ENCODE measurements around the gene LIN37.
"Not testable (repeated sequence)": the region's sequence is repeated elsewhere in the genome, so short reads cannot be mapped to it uniquely, and the experiment has no call there.

Gene LIN37

GRCh38 chr19:35789195-35789977, 41.0 kb downstream of the LIN37 start:
- no peak for DNase-seq (ENCODE audit: low read depth in 2 of 2)

GRCh38 chr19:35789978-35790944, 41.9 kb downstream of the LIN37 start:
- no peak for DNase-seq (ENCODE audit: low read depth in 2 of 2)

GRCh38 chr19:35790981-35791813, 42.8 kb downstream of the LIN37 start:
- DNase-seq (ENCODE audit: low read depth in 2 of 2): no peak

GRCh38 chr19:35791814-35792279, 43.5 kb downstream of the LIN37 start:
- no peak for DNase-seq (ENCODE audit: low read depth in 2 of 2)

- DNase-seq (ENCODE audit: low read depth in 2 of 2): no peak
These were observed 43.9 kb downstream of the LIN37 start for GRCh38 chr19:35792312-35792711.

GRCh38 chr19:35792888-35793287, 44.5 kb downstream of the LIN37 start:
- no peak for DNase-seq (ENCODE audit: low read depth in 2 of 2)

DNA sequence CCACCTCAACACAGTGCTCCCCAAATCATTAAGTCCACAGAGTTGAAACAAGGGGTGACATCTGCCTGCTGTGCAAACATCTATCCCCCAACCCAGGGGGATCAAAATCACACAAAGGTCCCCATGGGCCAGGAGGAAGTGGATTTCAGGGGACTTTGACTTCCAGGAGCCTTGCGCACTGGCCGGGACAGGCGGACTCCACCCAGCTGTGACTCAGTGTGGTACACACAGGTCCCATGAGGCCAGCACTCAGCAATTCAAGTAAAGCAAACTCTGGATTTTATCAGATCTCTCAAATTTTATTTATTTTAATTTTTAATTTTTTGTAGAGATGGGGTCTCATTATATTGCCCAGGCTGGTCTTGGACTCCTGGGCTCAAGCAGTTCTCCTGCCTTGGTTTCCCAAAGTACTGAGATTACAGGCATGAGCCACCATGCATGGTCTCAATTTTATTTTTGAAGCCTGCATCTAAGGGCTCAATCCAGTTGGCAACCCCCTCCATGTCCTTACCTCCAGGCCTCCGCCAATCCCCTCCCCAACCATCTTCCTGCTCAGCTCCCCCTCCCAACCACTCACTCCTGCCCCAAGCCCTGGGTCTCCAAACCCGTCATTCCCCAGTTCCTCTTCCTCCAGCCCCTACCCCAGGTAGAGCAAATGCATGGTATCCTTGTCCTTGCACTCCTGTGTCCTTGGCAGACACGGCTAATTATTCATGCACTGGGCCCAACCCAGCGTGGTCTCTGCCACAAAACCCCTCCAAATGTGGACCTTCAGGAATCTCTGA, 45.2 kb downstream of the LIN37 start:
- DNase-seq (ENCODE audit: low read depth in 2 of 2): no peak

DNA sequence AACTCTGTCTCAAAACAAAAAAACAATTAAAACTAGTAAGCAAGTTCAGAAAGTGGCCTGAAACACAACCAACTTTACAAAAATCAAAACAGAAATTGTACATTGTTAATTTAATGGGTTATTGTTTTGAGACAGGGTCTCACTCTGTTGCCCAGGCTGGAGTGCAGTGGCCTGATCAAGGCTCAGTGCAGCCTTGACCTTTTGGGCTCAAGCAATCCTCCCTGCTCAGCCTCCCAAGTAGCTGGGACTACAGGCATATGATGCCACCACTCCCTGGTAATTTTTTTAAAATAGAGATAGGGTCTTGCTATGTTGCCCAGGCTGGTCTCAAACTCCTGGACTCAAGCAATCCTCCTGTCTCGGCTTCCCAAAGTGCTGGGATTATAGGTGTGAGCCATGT, 47.2 kb downstream of the LIN37 start:
- not testable (repeated sequence) for DNase-seq (ENCODE audit: low read depth in 2 of 2)

DNA sequence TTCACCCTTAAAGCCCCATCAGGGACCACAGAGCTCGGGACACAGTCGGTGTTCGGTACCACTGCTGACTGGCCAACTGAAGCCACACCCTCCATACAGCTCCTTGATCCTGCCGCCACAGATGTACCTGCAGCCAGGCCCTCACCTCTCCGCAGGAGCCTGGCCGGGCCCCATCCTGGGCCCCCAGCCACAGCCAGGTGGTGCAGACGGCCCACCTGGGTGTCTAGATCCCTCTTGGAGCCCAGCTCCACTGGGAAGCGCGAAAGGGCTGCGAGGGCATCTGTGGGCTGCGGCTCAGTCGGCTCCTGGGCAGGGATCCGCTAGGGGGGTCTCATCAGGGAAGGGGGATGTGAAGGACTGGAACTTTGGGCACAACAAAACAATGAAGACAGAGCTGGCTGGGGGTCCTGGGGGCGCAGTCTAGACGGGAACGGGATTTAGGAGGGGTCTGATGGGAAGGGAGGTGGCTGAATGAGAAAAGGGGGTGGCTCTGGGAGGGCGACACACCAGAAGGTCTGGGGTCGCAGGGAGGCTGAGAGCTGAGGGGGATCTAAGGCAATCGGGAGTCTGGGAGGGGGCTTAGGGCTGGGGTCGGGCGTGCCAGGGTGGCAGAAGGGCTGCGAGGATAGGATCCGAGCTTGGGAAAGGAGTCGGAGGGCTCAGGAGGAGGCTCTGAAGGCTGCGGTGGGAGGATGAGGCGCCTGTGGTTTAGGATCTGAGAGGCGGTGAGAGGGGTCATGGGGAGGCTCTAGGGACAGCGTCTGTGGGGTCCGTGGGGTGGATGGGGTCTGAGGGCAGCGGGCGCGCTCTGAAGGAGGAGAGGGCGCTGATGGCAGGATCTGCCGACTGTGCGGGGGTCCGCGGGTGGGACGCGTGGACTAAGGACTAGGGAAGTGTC, 48.5 kb downstream of the LIN37 start:
- DNase-seq (ENCODE audit: low read depth in 2 of 2): no peak

GRCh38 chr19:35797663-35798062, 49.3 kb downstream of the LIN37 start:
- no peak for DNase-seq (ENCODE audit: low read depth in 2 of 2)

- no peak for DNase-seq (ENCODE audit: low read depth in 2 of 2)
These were observed 53.5 kb downstream of the LIN37 start for GRCh38 chr19:35801828-35802227.
